ENCODE results near the gene IL3RA.

- TF ChIP-seq, protein P1, sequence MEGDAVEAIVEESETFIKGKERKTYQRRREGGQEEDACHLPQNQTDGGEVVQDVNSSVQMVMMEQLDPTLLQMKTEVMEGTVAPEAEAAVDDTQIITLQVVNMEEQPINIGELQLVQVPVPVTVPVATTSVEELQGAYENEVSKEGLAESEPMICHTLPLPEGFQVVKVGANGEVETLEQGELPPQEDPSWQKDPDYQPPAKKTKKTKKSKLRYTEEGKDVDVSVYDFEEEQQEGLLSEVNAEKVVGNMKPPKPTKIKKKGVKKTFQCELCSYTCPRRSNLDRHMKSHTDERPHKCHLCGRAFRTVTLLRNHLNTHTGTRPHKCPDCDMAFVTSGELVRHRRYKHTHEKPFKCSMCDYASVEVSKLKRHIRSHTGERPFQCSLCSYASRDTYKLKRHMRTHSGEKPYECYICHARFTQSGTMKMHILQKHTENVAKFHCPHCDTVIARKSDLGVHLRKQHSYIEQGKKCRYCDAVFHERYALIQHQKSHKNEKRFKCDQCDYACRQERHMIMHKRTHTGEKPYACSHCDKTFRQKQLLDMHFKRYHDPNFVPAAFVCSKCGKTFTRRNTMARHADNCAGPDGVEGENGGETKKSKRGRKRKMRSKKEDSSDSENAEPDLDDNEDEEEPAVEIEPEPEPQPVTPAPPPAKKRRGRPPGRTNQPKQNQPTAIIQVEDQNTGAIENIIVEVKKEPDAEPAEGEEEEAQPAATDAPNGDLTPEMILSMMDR (IDR thresholded peaks at IDR 0.05): no peak
- TF ChIP-seq, protein P2, sequence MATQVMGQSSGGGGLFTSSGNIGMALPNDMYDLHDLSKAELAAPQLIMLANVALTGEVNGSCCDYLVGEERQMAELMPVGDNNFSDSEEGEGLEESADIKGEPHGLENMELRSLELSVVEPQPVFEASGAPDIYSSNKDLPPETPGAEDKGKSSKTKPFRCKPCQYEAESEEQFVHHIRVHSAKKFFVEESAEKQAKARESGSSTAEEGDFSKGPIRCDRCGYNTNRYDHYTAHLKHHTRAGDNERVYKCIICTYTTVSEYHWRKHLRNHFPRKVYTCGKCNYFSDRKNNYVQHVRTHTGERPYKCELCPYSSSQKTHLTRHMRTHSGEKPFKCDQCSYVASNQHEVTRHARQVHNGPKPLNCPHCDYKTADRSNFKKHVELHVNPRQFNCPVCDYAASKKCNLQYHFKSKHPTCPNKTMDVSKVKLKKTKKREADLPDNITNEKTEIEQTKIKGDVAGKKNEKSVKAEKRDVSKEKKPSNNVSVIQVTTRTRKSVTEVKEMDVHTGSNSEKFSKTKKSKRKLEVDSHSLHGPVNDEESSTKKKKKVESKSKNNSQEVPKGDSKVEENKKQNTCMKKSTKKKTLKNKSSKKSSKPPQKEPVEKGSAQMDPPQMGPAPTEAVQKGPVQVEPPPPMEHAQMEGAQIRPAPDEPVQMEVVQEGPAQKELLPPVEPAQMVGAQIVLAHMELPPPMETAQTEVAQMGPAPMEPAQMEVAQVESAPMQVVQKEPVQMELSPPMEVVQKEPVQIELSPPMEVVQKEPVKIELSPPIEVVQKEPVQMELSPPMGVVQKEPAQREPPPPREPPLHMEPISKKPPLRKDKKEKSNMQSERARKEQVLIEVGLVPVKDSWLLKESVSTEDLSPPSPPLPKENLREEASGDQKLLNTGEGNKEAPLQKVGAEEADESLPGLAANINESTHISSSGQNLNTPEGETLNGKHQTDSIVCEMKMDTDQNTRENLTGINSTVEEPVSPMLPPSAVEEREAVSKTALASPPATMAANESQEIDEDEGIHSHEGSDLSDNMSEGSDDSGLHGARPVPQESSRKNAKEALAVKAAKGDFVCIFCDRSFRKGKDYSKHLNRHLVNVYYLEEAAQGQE (IDR thresholded peaks at IDR 0.05; ENCODE audit: low read depth, low read length): no peak; the same call in 1 of the 2 replicates
- no peak for TF ChIP-seq EZH2phosphoT487 (IDR thresholded peaks at IDR 0.05; ENCODE audit: borderline replicate concordance, low read depth)
- no peak for TF ChIP-seq MEF2A (IDR thresholded peaks at IDR 0.05; ENCODE audit: borderline replicate concordance, low read depth)
- no peak for TF ChIP-seq RCOR1 (IDR thresholded peaks at IDR 0.05; ENCODE audit: low read length)
- TF ChIP-seq TEAD4 (IDR thresholded peaks at IDR 0.05; ENCODE audit: borderline replicate concordance, insufficient read depth): no peak
These were observed 55.3 kb downstream of the IL3RA start, which contains the start of gene SLC25A6 for GRCh38 chrX:1391707-1392375.

Data from SK-N-SH (cell line).